ENCODE measurements around the gene MRE11.

MRE11 gene

GRCh38 chr11:94449029-94449428 lies 44.6 kb downstream of the MRE11 start:
- no peak for TF ChIP-seq CTCF (conservative IDR thresholded peaks at IDR 0.05)
- no peak for TF ChIP-seq ZFX (IDR thresholded peaks at IDR 0.05)
- no peak overlapping the region for H3K27ac ChIP-seq

DNA sequence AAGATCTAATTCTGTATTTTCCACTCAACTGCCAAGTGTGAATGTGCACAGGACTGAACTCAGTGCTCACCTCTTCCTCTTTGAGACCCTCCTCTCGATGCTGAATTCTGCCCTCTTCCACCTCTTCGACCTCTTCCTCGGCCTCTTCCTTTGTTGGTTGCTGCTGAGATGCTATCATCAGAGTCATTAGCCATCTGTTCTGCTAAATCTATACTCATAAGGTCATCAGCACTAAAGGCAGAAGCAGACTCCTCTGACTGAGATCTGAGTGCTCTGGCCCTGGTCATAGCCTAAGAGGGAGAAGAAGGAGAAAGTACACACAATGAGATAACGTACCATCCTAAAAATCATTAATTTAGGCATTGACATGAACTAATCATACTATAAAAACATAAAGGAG lies 46.5 kb downstream of the MRE11 start:
- TF ChIP-seq CTCF (conservative IDR thresholded peaks at IDR 0.05) (no peak), ZFX (IDR thresholded peaks at IDR 0.05) (no peak)
- no peak overlapping the region for H3K27ac ChIP-seq

DNA sequence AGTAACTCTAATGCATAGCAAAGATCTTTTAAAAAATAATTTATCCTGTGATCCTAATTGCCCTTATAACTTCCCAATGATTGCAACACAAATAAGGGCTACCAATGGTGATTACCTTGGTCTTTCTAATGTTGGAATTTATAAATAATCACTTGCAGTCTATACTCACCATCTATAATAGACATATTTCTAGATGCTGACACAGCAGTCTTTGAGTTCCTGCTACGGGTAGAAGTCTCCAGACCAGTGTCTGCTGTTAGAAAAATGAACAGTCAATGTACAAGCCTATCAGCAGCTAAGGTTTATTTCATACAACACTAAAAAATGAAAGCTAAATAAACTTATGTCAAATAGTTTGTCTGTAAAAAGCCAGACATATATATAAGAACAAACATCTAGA lies 48.0 kb downstream of the MRE11 start:
- no peak overlapping the region for H3K27ac ChIP-seq
- TF ChIP-seq ZFX (IDR thresholded peaks at IDR 0.05) (no peak), CTCF (conservative IDR thresholded peaks at IDR 0.05) (no peak)

DNA sequence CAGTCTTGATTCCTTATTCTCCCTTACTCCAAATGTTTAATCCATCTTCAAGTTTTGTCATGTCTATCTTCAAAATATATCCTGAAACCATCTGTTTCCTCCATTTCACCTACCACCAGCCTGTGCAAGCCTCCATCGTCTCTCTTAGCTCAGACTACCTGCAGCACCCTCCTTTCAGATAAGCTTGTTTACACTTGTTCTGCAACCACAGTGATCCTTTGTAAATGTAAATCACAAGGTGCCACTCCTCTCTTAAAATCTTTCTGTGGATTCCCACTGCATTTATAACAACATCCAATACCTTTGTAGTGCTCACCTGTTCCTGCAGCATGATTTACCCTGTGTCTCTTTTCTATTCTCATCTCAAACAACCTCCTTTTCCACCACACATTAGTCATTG lies 60.6 kb downstream of the MRE11 start:
- no peak overlapping the region for H3K27ac ChIP-seq
- TF ChIP-seq ZFX (IDR thresholded peaks at IDR 0.05) (no peak), CTCF (conservative IDR thresholded peaks at IDR 0.05) (no peak)

GRCh38 chr11:94424662-94425061 lies 69.0 kb downstream of the MRE11 start:
- TF ChIP-seq CTCF (conservative IDR thresholded peaks at IDR 0.05) = no peak
- no peak for TF ChIP-seq ZFX (IDR thresholded peaks at IDR 0.05)
- no peak overlapping the region for H3K27ac ChIP-seq

DNA sequence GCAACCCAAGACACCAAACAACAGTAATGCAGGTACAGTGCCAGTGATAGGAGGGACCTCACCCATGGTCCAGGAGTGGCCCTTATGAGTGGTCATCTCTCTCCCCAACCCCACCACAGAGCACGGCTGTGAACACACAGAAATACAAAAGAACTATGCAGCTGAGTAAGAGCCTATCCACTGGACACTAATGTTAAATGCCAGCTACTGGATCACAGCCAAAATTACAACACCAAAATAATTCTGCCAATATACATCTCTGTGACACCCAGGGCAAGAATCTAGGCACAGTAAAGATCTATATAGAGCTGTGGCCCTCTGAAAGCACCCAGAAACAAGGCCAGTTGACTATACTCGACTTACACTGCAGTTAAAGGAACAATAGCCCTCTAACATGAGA lies 69.6 kb downstream of the MRE11 start:
- TF ChIP-seq CTCF (conservative IDR thresholded peaks at IDR 0.05) = no peak
- H3K27ac ChIP-seq = no peak overlapping the region

DNA sequence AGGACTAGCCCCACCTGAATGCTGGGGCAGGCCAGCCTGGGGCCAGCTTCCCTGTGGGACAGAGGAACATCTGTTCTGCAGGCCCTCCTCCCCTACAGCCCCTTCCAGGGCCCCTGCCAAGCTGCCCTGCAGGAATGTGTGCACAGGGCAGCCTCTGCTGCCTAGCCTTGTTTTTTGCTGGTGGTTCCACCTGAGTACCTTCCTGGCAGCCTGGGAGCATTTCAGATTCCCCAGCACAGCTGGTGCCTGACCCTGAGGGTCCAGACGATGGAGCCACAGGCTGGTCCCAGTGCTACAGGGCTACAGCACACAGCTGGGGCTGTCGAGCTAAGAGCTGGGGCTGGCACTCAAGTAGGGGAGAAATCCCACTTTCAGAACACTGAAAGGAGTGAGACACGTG lies 70.1 kb downstream of the MRE11 start:
- no peak overlapping the region for H3K27ac ChIP-seq
- TF ChIP-seq CTCF (conservative IDR thresholded peaks at IDR 0.05) (no peak), ZFX (IDR thresholded peaks at IDR 0.05) (no peak)

Measured in C4-2B (cell line).